Neutrophil (primary cell): ENCODE results near the gene FBXO17.
"Not testable (repeated sequence)": the region's sequence is repeated elsewhere in the genome, so short reads cannot be mapped to it uniquely, and the experiment has no call there.

Source experiments
- H3K27ac ChIP-seq: fragments of 200-600 bp; sonication (generic); 2 replicates; pipeline ENCODE4 v1.5.1; 2016; ENCODE audit warnings: mild to moderate bottlenecking, moderate library complexity
- H3K27me3 ChIP-seq: fragments of 200-600 bp; sonication (generic); 2 replicates; pipeline ENCODE4 v1.6.0; 2016; ENCODE audit warnings: mild to moderate bottlenecking
- H3K36me3 ChIP-seq: fragments of 200-600 bp; sonication (generic); 2 replicates; pipeline ENCODE4 v1.5.1; 2017
- H3K4me1 ChIP-seq, 2 experiments: fragments of 200-600 bp in 1 of 2; sonication (generic) in 1 of 2; 1 replicate in 1 of 2; 2 replicates in 1 of 2; pipeline versions ENCODE4 v1.5.1 to v1.6.1; 2013 to 2016; ENCODE audit warnings: low read depth in 1 of 2, low read length in 1 of 2, mild to moderate bottlenecking in 1 of 2, moderate library complexity in 1 of 2; ENCODE audit not compliant: control insufficient read depth in 1 of 2, insufficient read depth in 1 of 2
- H3K4me3 ChIP-seq, 2 experiments: fragments of 200-600 bp in 1 of 2; sonication (generic) in 1 of 2; 1 replicate in 1 of 2; 2 replicates in 1 of 2; pipeline ENCODE4 v1.5.1; 2013 to 2016; ENCODE audit warnings: low read depth in 1 of 2, low read length in 1 of 2, mild to moderate bottlenecking in 1 of 2, moderate library complexity in 1 of 2
- H3K9me3 ChIP-seq: fragments of 200-600 bp; sonication (generic); 2 replicates; pipeline ENCODE4 v1.5.1; 2016
- CTCF ChIP-seq: fragments of 200-600 bp; sonication (generic); IDR thresholded peaks from 2 replicates; pipeline ENCODE4 v1.5.1; 2016; ENCODE audit warnings: antibody characterized with exemption

The FBXO17 gene

DNA sequence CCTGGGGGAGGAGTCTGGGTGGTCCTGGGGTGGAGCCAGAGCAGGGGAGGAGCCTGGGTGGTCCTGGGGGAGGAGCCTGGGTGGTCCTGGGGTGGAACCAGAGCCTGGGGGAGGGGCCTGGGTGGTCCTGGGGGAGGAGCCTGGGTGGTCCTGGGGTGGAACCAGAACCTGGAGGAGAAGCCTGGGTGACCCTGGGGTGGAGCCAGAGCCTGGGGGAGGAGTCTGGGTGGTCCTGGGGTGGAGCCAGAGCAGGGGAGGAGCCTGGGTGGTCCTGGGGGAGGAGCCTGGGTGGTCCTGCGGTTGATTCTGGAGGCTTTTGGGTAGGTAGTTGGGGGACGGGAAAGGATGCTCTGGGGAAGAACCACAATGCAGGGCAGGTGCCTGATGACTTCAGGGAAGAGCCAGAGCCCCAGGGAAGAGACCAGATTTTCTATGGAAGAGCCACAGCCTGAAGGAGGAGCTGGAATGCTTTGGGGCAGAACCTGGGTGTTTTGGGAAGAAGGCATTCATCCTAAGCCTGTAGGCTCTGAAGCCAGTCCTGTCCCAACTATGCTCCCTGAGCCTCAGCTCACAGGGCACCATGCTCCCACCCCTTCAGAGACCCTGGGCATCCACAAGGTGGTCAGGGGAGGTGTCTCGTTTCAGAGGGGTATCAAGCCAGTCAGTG, 29.8 kb downstream of the FBXO17 start:
- peaks cover 2 to 6% of the 10 kb centered on the region in 2 experiments for H3K4me1 ChIP-seq
- no peak overlapping the region for H3K4me3 ChIP-seq
- no peaks in the 10 kb centered on the region for H3K36me3 ChIP-seq
- H3K9me3 ChIP-seq: no peaks in the 10 kb centered on the region
- H3K27me3 ChIP-seq: peaks cover 44% of the 10 kb centered on the region
- no peak for TF ChIP-seq CTCF
- H3K27ac ChIP-seq: no peak overlapping the region

DNA sequence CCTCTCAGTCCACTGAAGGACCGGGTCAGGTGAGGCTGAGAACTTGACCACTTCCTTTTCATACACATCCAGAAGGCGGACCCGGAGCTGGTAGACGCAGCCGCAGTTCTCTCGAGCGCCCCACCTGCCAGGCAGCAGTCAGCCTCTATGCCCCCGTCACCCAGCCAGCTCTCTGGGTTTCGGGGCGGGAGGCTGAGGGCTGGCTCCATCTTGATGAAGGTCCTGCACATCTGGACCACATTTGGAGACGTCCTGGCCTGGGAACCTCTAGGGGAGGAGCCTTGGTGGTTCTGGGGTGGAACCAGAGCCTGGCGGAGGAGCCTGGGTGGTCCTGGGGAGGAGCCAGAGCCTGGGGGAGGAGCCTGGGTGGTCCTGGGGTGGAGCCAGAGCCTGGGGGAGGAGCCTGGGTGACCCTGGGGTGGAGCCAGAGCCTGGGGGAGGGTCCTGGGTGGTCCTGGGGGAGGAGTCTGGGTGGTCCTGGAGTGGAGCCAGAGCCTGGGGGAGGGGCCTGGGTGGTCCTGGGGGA, 30.5 kb downstream of the FBXO17 start:
- no peak for TF ChIP-seq CTCF
- peaks cover 2 to 4% of the 10 kb centered on the region in 2 experiments for H3K4me1 ChIP-seq
- no peak overlapping the region for H3K27ac ChIP-seq
- H3K9me3 ChIP-seq: no peaks in the 10 kb centered on the region
- no peaks in the 10 kb centered on the region for H3K36me3 ChIP-seq
- no peak overlapping the region for H3K4me3 ChIP-seq
- peaks cover 44% of the 10 kb centered on the region for H3K27me3 ChIP-seq

- Histone ChIP-seq H3K27me3 (peaks cover 41% of the 10 kb centered on the region), H3K9me3 (no peaks in the 10 kb centered on the region), H3K4me1 (no peaks in the 10 kb centered on the region), H3K36me3 (no peaks in the 10 kb centered on the region), H3K27ac (no peak overlapping the region), H3K4me3 (no peak overlapping the region)
- no peak for TF ChIP-seq CTCF
Observed at GRCh38 chr19:38942471-38943181, 32.9 kb downstream of the FBXO17 start.

DNA sequence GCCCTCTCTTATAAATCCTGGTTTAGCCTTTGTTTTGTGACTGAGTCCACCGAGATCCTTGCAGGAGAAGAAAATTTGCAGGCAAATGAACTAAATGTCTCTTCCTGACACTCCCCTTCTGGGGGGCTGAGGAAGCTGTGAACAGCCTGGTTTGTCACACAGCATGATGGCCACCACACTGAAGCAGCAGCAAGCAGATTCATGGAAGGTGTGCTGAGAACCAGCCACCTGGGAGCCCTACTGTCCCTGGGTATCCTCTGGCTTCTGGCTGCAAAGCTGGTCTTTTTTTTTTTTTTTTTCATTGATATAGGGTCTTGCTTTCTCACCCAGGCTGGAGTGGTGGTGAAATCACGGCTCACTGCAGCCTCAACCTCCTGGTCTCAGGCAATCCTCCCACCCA, 33.6 kb downstream of the FBXO17 start:
- H3K36me3 ChIP-seq: no peaks in the 10 kb centered on the region
- no peak for TF ChIP-seq CTCF
- H3K27ac ChIP-seq: no peak overlapping the region
- H3K27me3 ChIP-seq: peaks cover 42% of the 10 kb centered on the region
- H3K4me1 ChIP-seq: no peaks in the 10 kb centered on the region
- no peaks in the 10 kb centered on the region for H3K9me3 ChIP-seq
- H3K4me3 ChIP-seq: no peak overlapping the region

GRCh38 chr19:38941466-38941865, 34.1 kb downstream of the FBXO17 start:
- not testable (repeated sequence) for H3K9me3 ChIP-seq, H3K36me3 ChIP-seq, H3K4me1 ChIP-seq, H3K4me3 ChIP-seq, H3K27ac ChIP-seq
- peaks cover 41% of the 10 kb centered on the region for H3K27me3 ChIP-seq

DNA sequence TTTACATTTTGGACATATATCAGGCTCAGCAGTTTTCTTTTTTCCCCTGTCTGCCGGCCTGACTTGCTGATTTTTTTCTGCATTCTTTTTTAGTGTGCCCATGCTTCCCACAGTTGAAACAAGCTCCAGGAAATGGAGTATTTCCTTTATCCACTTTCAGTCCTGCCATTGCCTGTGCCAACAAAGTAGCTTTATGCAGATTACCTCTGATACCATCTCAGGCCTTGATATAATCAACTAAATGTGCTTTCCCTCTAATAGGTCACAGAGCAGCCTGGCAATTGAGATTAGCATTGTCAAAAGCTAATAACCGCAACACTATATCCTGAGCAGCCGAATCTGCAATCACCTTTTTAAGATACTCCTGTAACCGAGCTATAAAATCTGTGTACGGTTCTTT, 35.6 kb downstream of the FBXO17 start:
- Histone ChIP-seq H3K9me3 (no peaks in the 10 kb centered on the region), H3K36me3 (no peaks in the 10 kb centered on the region), H3K27ac (no peak overlapping the region), H3K4me3 (no peak overlapping the region), H3K27me3 (peaks cover 41% of the 10 kb centered on the region), H3K4me1 (no peaks in the 10 kb centered on the region)
- TF ChIP-seq CTCF: no peak
